ENCODE results near the gene CFAP54.

Gene CFAP54

GRCh38 chr12:96897421-96897820 is 408.0 kb downstream of the CFAP54 start:
- DNase-seq: no peak

GRCh38 chr12:96901175-96901574 is 411.8 kb downstream of the CFAP54 start:
- DNase-seq: no peak

- peak in 2 of 4 experiments; percentile 5 to 6 for DNase-seq
These were observed 412.7 kb downstream of the CFAP54 start for GRCh38 chr12:96902076-96902475.

- DNase-seq: peak in 2 of 4 experiments; percentile 5 to 10
These were observed 417.1 kb downstream of the CFAP54 start for GRCh38 chr12:96906498-96906848.

- peak; percentile 88 to 94 (median 91) for DNase-seq
These were observed 417.7 kb downstream of the CFAP54 start, which contains the start of gene NEDD1 for GRCh38 chr12:96906849-96907670. Gene NEDD1, plus strand, starts transcription at chr12:96907257. Its CDS starts 2,503 bp downstream, at chr12:96909760.

GRCh38 chr12:96907671-96908422 is 418.5 kb downstream of the CFAP54 start:
- peak; percentile 9 to 37 (median 26) for DNase-seq

- DNase-seq: no peak
These were observed 419.0 kb downstream of the CFAP54 start for GRCh38 chr12:96908423-96908675.

- DNase-seq: no peak
These were observed 422.9 kb downstream of the CFAP54 start for GRCh38 chr12:96912261-96912660.

- DNase-seq: no peak
These were observed 423.6 kb downstream of the CFAP54 start for GRCh38 chr12:96912943-96913342.

- peak in 2 of 4 experiments; percentile 8 to 28 for DNase-seq
These were observed 430.3 kb downstream of the CFAP54 start for GRCh38 chr12:96919510-96920210.

Data from suppressor macrophage (primary cell).